Uterus (tissue), 2 donors: ENCODE results near the gene HLA-DQB1.
A peak's percentile ranks its signal among the peaks of the same experiment; 100 is the strongest.

Experiments
- CTCF ChIP-seq, 4 experiments: fragments of 200-600 bp in 2 of 4; fragments of 450-650 bp in 2 of 4; sonication (generic) in 2 of 4; IDR thresholded peaks; one replicate each; pipeline ENCODE4 v1.5.1; 2016 to 2019; ENCODE audit warnings: antibody characterized with exemption in 4 of 4, mild to moderate bottlenecking in 2 of 4, moderate library complexity in 1 of 4
- POLR2A ChIP-seq, 2 donors: fragments of 450-650 bp; IDR thresholded peaks; one replicate each; pipeline ENCODE4 v1.6.1; 2016; ENCODE audit warnings: antibody characterized with exemption in 2 of 2, mild to moderate bottlenecking in 1 of 2, moderate library complexity in 1 of 2

- peak in 1 of 4 experiments; percentile 7 for TF ChIP-seq CTCF (IDR thresholded peaks at IDR 0.05)
- no peak for TF ChIP-seq POLR2A (IDR thresholded peaks at IDR 0.05)
These were observed 25.6 kb upstream of the HLA-DQB1 start for GRCh38 chr6:32692019-32692418.
